Esophagus mucosa (tissue), 1 donor: ENCODE results near the gene MYO15B. TPM values are rescaled to one million over a fixed set of nuclear protein-coding genes. Genes with fewer than 3 reads are reported as not detected.
A peak's percentile ranks its signal among the peaks of the same experiment; 100 is the strongest.

Experiments
- ATAC-seq: fragments of 200-7000 bp; cut with Tn5 transposase; one replicate; pipeline ENCODE4 v1.9.1; 2020
- total RNA-seq: library from RNA; stranded (reverse); gene quantifications from one replicate; pipeline ENCODE4 v1.2.4, GENCODE V29; 2023
- donor health status: DM: yes; HTN: yes; CAD: no.

The MYO15B gene
- total RNA-seq, 1 donor from 2014 or later, result 15.6 TPM

- ATAC-seq, result peak; percentile 99
These were observed 79.6 kb downstream of the MYO15B start, which contains the start of the genes RECQL5 and SAP30BP for GRCh38 chr17:75666959-75667790. RECQL5 (minus strand) TSS chr17:75667154; CDS start chr17:75666557, 597 bp downstream. SAP30BP (plus strand) TSS chr17:75667338; CDS start chr17:75667373, 35 bp downstream.

GRCh38 chr17:75667825-75668224, 80.2 kb downstream of the MYO15B start:
- ATAC-seq, result no peak

GRCh38 chr17:75668489-75668888, 80.9 kb downstream of the MYO15B start:
- ATAC-seq, result no peak

- no peak for ATAC-seq
These were observed 83.3 kb downstream of the MYO15B start for GRCh38 chr17:75670868-75671267.

GRCh38 chr17:75672011-75672410, 84.4 kb downstream of the MYO15B start:
- ATAC-seq, result no peak

GRCh38 chr17:75673487-75673886, 85.9 kb downstream of the MYO15B start:
- ATAC-seq, result no peak

Other genes starting within 250 kb of the MYO15B start
- 64.4 TPM for gene GRB2, start 182.1 kb upstream of the MYO15B start, total RNA-seq
- gene TMEM94, start 131.2 kb upstream of the MYO15B start, total RNA-seq, result 36.2 TPM
- 13.9 TPM for gene CASKIN2, start 72.3 kb upstream of the MYO15B start, total RNA-seq
- 23.2 TPM for gene TSEN54, start 71.3 kb upstream of the MYO15B start, total RNA-seq
- gene LLGL2, start 62.1 kb upstream of the MYO15B start, total RNA-seq, result 82.1 TPM
- 10.1 TPM for gene SMIM5, start 45.6 kb downstream of the MYO15B start, total RNA-seq
- gene RECQL5, start 79.4 kb downstream of the MYO15B start, total RNA-seq, result 36.6 TPM
- 46.3 TPM for gene SAP30BP, start 79.5 kb downstream of the MYO15B start, total RNA-seq
- 134 TPM for gene ITGB4, start 133.7 kb downstream of the MYO15B start, total RNA-seq
- gene GALK1, start 177.4 kb downstream of the MYO15B start, total RNA-seq, result 29.1 TPM
- gene UNK, start 197.0 kb downstream of the MYO15B start, total RNA-seq, result 17.3 TPM